ENCODE measurements around the gene DIPK2B. TPM values are rescaled to one million over a fixed set of nuclear protein-coding genes. Genes with fewer than 3 reads are reported as not detected.

DIPK2B gene, protein sequence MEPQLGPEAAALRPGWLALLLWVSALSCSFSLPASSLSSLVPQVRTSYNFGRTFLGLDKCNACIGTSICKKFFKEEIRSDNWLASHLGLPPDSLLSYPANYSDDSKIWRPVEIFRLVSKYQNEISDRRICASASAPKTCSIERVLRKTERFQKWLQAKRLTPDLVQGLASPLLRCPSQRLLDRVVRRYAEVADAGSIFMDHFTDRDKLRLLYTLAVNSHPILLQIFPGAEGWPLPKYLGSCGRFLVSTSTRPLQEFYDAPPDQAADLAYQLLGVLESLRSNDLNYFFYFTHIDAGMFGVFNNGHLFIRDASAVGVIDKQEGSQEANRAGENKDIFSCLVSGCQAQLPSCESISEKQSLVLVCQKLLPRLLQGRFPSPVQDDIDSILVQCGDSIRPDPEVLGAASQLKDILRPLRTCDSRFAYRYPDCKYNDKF
- not detected in 2 replicates for total RNA-seq (2014; rRNA removed; shearing (Covaris generic))

- H3K36me3 ChIP-seq (replicated peaks; ENCODE audit: control insufficient read depth, insufficient read depth, low read length), result no peaks in the 10 kb centered on the region
- no peaks in the 10 kb centered on the region for H3K27me3 ChIP-seq (ENCODE audit: control insufficient read depth, insufficient read depth, low read length)
- H3K4me3 ChIP-seq (ENCODE audit: insufficient read depth, low read depth, low read length), result no peak within 1 kb of the TSS
- no peak for DNase-seq
Observed at GRCh38 chrX:45200741-45201234, at the start of gene DIPK2B. TSS of gene DIPK2B (minus strand) at chrX:45200876. CDS start at chrX:45200826, 50 bp downstream.

DNA sequence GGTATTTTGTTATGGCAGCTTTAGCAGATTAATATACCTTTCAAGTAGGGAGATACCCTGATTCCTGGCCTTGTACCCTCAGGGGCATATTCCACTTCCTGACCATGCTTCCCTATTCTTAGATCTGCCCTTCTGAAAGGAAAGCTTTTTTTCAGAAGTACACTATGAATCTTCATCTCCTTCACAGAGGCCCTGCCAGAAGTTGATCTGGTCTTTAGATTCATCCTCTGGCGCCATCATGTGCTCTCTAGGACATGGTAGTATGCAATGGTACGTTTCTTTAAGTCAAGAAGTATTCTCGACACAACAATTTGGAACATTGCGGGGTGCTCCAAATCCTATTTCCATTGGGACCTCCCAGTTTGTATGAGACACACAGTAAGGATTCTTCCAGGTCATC lies 39.6 kb upstream of the DIPK2B start:
- H3K4me3 ChIP-seq (ENCODE audit: insufficient read depth, low read depth, low read length), result no peak overlapping the region
- H3K36me3 ChIP-seq (replicated peaks; ENCODE audit: control insufficient read depth, insufficient read depth, low read length), result no peaks in the 10 kb centered on the region
- H3K27me3 ChIP-seq (ENCODE audit: control insufficient read depth, insufficient read depth, low read length), result no peaks in the 10 kb centered on the region
- DNase-seq, result no peak

DNA sequence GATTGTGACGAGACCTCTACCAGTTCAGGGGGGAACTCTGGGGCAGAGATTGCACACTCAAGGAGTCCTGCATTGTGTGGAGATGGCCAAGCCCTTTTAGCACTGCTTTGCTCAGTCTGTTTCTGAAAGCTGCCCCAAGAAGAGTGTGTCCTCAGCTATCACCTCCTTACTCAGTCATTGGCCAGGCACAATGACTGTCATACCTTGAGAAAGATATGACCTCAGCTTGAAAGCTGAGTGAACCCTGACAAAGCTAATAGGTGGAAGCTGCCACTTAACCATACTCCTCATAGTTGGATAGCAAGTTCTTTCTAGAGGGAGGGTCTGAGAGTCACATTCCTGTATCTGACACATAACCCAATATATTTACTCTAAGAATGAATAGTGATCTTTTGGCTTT lies 37.8 kb upstream of the DIPK2B start:
- no peak for DNase-seq
- no peaks in the 10 kb centered on the region for H3K27me3 ChIP-seq (ENCODE audit: control insufficient read depth, insufficient read depth, low read length)
- no peak overlapping the region for H3K4me3 ChIP-seq (ENCODE audit: insufficient read depth, low read depth, low read length)
- H3K36me3 ChIP-seq (replicated peaks; ENCODE audit: control insufficient read depth, insufficient read depth, low read length), result no peaks in the 10 kb centered on the region

DNA sequence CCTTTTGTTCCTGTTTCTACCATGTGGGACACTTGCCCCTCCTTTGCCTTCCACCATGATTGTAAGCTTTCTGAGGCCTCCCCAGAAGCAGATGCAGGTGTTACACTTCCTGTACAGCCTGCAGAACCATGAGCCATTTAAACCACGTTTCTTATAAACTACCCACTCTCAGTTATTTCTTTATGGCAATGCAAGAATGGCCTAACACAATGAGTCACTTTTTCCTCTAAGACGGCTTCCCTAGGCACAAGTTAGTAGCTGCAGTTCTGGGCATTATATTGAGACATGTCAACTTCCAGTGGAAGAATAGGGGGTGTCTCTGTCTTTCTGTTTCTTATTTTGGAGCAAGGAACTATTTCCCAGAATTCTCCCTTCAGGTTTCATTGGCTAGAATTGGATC lies 32.9 kb upstream of the DIPK2B start:
- DNase-seq, result no peak
- no peak overlapping the region for H3K4me3 ChIP-seq (ENCODE audit: insufficient read depth, low read depth, low read length)
- no peaks in the 10 kb centered on the region for H3K27me3 ChIP-seq (ENCODE audit: control insufficient read depth, insufficient read depth, low read length)
- H3K36me3 ChIP-seq (replicated peaks; ENCODE audit: control insufficient read depth, insufficient read depth, low read length), result no peaks in the 10 kb centered on the region

DNA sequence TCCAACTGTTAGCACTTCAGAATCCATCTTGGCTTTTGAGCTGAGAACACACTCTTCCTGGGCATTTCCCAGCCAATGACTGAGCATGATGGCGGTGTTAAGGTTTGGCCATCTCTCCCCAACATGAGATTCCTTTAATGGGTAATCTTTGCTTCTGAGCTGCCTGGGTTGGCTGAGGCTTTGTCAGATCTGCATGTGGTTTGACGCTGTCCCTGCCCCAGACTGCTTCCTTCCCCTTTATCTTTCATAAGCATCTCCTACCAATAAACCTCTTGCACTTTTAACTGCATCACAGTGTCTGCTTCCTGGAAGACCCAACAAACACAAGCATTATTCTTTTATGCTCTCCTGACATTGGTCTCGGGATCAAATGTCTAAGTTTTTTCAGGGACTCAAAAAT lies 31.5 kb upstream of the DIPK2B start:
- no peak overlapping the region for H3K4me3 ChIP-seq (ENCODE audit: insufficient read depth, low read depth, low read length)
- no peaks in the 10 kb centered on the region for H3K27me3 ChIP-seq (ENCODE audit: control insufficient read depth, insufficient read depth, low read length)
- H3K36me3 ChIP-seq (replicated peaks; ENCODE audit: control insufficient read depth, insufficient read depth, low read length), result no peaks in the 10 kb centered on the region
- no peak for DNase-seq

- DNase-seq, result no peak
- H3K4me3 ChIP-seq (ENCODE audit: insufficient read depth, low read depth, low read length), result no peak overlapping the region
- H3K27me3 ChIP-seq (ENCODE audit: control insufficient read depth, insufficient read depth, low read length), result no peaks in the 10 kb centered on the region
- no peaks in the 10 kb centered on the region for H3K36me3 ChIP-seq (replicated peaks; ENCODE audit: control insufficient read depth, insufficient read depth, low read length)
Observed at GRCh38 chrX:45230410-45230809, 29.7 kb upstream of the DIPK2B start.

- Histone ChIP-seq H3K27me3 (ENCODE audit: control insufficient read depth, insufficient read depth, low read length) (no peaks in the 10 kb centered on the region), H3K36me3 (replicated peaks; ENCODE audit: control insufficient read depth, insufficient read depth, low read length) (no peaks in the 10 kb centered on the region), H3K4me3 (ENCODE audit: insufficient read depth, low read depth, low read length) (no peak overlapping the region)
- DNase-seq, result no peak
Observed at GRCh38 chrX:45229348-45229747, 28.7 kb upstream of the DIPK2B start.

- Histone ChIP-seq H3K4me3 (ENCODE audit: insufficient read depth, low read depth, low read length) (no peak overlapping the region), H3K27me3 (ENCODE audit: control insufficient read depth, insufficient read depth, low read length) (no peaks in the 10 kb centered on the region)
- DNase-seq, result no peak
Observed at GRCh38 chrX:45228126-45228525, 27.4 kb upstream of the DIPK2B start.

DNA sequence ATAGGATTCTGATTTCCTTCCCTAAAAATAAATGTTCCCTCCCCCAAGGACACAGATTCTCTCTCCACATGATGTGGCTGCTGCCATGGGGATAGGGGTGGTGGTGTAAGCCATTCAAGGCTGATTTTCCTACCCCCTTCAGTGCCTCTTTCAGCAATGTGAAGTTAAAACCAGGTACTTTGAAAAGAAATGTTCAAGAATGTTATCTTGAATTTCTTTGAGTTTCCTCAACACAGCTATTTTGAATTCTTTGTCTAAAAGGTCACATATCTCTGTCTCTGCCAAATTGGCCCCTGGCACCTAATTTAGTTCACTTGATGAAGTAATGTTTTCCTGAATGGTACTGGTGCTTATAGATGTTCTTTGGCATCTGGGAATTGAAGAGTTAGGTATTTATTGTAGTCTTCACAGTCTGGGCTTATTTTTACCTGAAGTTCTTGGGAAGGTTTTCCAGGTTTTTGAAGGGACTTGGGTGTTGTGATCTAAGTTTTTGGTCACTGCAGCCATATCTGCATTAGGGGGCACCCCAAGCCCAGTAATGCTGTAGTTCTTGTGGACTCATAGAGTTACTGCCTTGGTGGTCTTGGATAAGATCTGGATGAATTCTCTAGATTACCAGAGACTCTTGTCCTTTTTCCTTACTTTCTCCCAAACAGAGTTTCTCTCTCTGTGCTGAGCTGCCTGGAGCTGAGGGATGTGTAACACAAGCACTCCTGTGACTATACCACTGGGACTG lies 7.6 kb upstream of the DIPK2B start:
- H3K27me3 ChIP-seq (ENCODE audit: control insufficient read depth, insufficient read depth, low read length), result no peaks in the 10 kb centered on the region
- no peak overlapping the region for H3K4me3 ChIP-seq (ENCODE audit: insufficient read depth, low read depth, low read length)
- DNase-seq, result no peak
- H3K36me3 ChIP-seq (replicated peaks; ENCODE audit: control insufficient read depth, insufficient read depth, low read length), result no peaks in the 10 kb centered on the region

More at GRCh38 chrX:45228126-45228525, 27.4 kb upstream of the DIPK2B start:
- H3K36me3 ChIP-seq (replicated peaks; ENCODE audit: control insufficient read depth, insufficient read depth, low read length), result no peaks in the 10 kb centered on the region

DNA sequence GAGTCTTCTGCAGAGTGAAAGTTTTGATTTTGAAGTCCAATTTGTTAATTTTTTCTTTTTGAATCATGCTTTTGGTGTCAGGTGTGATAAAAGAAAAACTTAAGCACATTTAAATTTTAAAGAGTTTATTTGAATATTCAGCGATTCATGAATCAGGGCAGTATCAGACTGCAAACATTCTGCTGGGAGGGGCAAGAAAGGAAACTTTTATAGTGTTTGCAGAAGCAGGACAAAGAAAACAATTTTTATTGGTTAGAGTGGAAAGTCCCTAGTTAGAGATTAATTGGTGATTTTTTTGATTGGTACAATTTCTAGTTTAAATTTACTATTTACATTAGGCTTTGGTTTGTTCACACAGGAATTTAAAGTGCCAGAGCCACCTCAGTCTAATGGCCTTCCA lies 1.5 kb upstream of the DIPK2B start:
- no peak for DNase-seq
- Histone ChIP-seq H3K36me3 (replicated peaks; ENCODE audit: control insufficient read depth, insufficient read depth, low read length) (no peaks in the 10 kb centered on the region), H3K27me3 (ENCODE audit: control insufficient read depth, insufficient read depth, low read length) (no peaks in the 10 kb centered on the region), H3K4me3 (ENCODE audit: insufficient read depth, low read depth, low read length) (no peak overlapping the region)

DNA sequence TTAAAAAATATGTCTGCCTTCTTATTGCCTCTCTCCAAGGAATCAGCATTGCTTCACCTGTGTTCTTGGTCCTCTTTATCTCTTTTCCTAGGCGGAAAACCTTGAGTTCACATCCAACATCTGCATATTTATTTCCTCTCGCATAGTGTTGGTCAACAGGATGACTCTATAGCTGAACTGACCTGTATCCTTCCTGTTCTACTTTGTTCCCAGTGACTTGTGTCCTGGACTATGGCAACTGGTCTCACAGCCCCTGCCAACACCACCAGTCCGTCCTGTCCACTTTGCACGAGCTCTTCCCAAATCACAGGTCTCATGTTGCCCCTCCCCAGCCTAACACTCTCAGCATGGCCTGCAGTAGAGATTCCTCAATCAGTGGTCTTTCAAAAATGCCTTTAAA lies 2.0 kb downstream of the DIPK2B start:
- DNase-seq, result no peak
- H3K36me3 ChIP-seq (replicated peaks; ENCODE audit: control insufficient read depth, insufficient read depth, low read length), result no peaks in the 10 kb centered on the region
- H3K27me3 ChIP-seq (ENCODE audit: control insufficient read depth, insufficient read depth, low read length), result no peaks in the 10 kb centered on the region
- no peak overlapping the region for H3K4me3 ChIP-seq (ENCODE audit: insufficient read depth, low read depth, low read length)

DNA sequence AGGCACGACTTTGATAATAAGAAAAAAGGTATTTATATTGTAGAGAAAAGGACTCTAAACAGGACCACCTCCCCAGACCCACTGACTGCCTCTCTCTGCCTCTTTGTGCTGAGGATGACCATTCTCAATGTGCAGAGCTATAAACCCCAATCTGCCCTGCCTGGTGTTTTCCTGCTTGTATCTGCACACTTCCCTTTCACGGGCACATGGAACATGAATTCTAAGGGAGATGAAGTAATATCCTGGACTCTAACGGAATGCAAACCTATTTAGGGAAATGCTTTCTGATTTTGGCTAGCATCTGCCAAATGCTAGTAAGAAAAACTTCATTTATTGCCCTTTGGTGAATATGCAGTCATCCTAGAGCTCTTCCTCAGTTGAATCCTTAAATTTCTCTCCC lies 2.4 kb downstream of the DIPK2B start:
- no peaks in the 10 kb centered on the region for H3K27me3 ChIP-seq (ENCODE audit: control insufficient read depth, insufficient read depth, low read length)
- no peak for DNase-seq
- H3K36me3 ChIP-seq (replicated peaks; ENCODE audit: control insufficient read depth, insufficient read depth, low read length), result no peaks in the 10 kb centered on the region
- no peak overlapping the region for H3K4me3 ChIP-seq (ENCODE audit: insufficient read depth, low read depth, low read length)

GRCh38 chrX:45196701-45197100 lies 4.0 kb downstream of the DIPK2B start:
- DNase-seq, result no peak
- H3K4me3 ChIP-seq (ENCODE audit: insufficient read depth, low read depth, low read length), result no peak overlapping the region
- H3K36me3 ChIP-seq (replicated peaks; ENCODE audit: control insufficient read depth, insufficient read depth, low read length), result no peaks in the 10 kb centered on the region
- no peaks in the 10 kb centered on the region for H3K27me3 ChIP-seq (ENCODE audit: control insufficient read depth, insufficient read depth, low read length)

GRCh38 chrX:45191820-45192409 lies 8.8 kb downstream of the DIPK2B start:
- no peak for DNase-seq
- Histone ChIP-seq H3K36me3 (replicated peaks; ENCODE audit: control insufficient read depth, insufficient read depth, low read length) (no peaks in the 10 kb centered on the region), H3K4me3 (ENCODE audit: insufficient read depth, low read depth, low read length) (no peak overlapping the region), H3K27me3 (ENCODE audit: control insufficient read depth, insufficient read depth, low read length) (no peaks in the 10 kb centered on the region; the same call in 1 of the 2 replicates)

GRCh38 chrX:45191383-45191782 lies 9.3 kb downstream of the DIPK2B start:
- no peak overlapping the region for H3K4me3 ChIP-seq (ENCODE audit: insufficient read depth, low read depth, low read length)
- H3K36me3 ChIP-seq (replicated peaks; ENCODE audit: control insufficient read depth, insufficient read depth, low read length), result no peaks in the 10 kb centered on the region
- no peak for DNase-seq
- H3K27me3 ChIP-seq (ENCODE audit: control insufficient read depth, insufficient read depth, low read length), result no peaks in the 10 kb centered on the region; the same call in 1 of the 2 replicates
